HepG2 (cell line): ENCODE results near the gene GBE1.

Source experiments
- MYNN ChIP-seq: sonication (generic); formaldehyde crosslinking; IDR thresholded peaks from 2 replicates; pipeline ENCODE4 v1.4.0; 2020; ENCODE audit warnings: mild to moderate bottlenecking, low read depth, missing genetic modification reagents
- SOX6 ChIP-seq, 2 experiments: fragments of 450-650 bp in 1 of 2; sonication (generic) in 1 of 2; formaldehyde crosslinking in 1 of 2; IDR thresholded peaks; 2 replicates each; pipeline versions ENCODE4 v1.4.0 to v1.6.1; 2017 to 2020; ENCODE audit warnings: antibody characterized with exemption in 1 of 2, mild to moderate bottlenecking in 1 of 2, missing genetic modification reagents in 1 of 2
- YEATS4 ChIP-seq: sonication (generic); formaldehyde crosslinking; IDR thresholded peaks from 2 replicates; pipeline ENCODE4 v1.4.0; 2020; ENCODE audit warnings: missing genetic modification reagents, borderline replicate concordance
- YY1 ChIP-seq: IDR thresholded peaks from 2 replicates; pipeline ENCODE4 v1.6.1; 2011; ENCODE audit warnings: low read length, low read depth, moderate library complexity, mild to moderate bottlenecking; ENCODE audit not compliant: insufficient read depth, insufficient replicate concordance

DNA sequence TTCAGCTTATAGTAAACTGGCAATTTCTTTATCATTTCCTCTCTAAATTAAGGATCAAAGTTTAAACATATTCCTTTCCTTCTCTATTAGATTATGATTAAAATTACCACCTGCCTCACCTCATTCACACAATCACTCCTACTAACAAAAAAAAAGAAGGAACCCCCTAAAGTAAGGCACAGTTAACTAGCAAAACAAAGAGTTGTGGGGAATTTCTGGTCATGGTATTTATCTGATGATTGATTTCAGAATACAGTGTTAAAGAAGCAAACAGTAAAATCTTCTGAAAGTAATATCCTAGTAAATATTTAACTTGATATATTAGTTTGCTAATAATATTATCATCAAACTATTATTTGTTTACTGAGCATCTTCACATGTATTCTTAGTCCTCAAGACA is 8.8 kb downstream of the GBE1 start:
- TF ChIP-seq YEATS4 (CRISPR knock-in tag), result no peak
- TF ChIP-seq MYNN (CRISPR knock-in tag), result no peak
- TF ChIP-seq SOX6 (IDR thresholded peaks at IDR 0.05), result no peak
- no peak for TF ChIP-seq SOX6 (CRISPR knock-in tag; IDR thresholded peaks at IDR 0.05)
- TF ChIP-seq YY1, result no peak
